Osteoblast (primary cell): ENCODE data around the gene TMEM134. TPM values are rescaled to one million over a fixed set of nuclear protein-coding genes. Genes with fewer than 3 reads are reported as not detected.
"Not testable (repeated sequence)": the region's sequence is repeated elsewhere in the genome, so short reads cannot be mapped to it uniquely, and the experiment has no call there.

ENCODE experiments used
- DNase-seq: peaks from one replicate; pipeline ENCODE4 v3.0.0; 2011; ENCODE audit warnings: low spot score, mixed read lengths; ENCODE audit not compliant: insufficient read length; ENCODE audit errors: missing footprints
- H2AFZ ChIP-seq: 2 replicates; pipeline ENCODE4 v1.6.0; 2011; ENCODE audit warnings: mild to moderate bottlenecking, low read length
- H3K27ac ChIP-seq: 2 replicates; pipeline ENCODE4 v1.5.1; 2011; ENCODE audit warnings: mild to moderate bottlenecking, low read depth, low read length, moderate library complexity
- H3K27me3 ChIP-seq: 2 replicates; pipeline ENCODE4 v1.6.0; 2012; ENCODE audit warnings: mild to moderate bottlenecking, control low read depth, inconsistent platforms, low read length, moderate library complexity; ENCODE audit not compliant: insufficient read depth
- H3K36me3 ChIP-seq: 2 replicates; pipeline ENCODE4 v1.5.1; 2011; ENCODE audit warnings: mild to moderate bottlenecking, low read length, control low read depth, moderate library complexity; ENCODE audit not compliant: insufficient read depth
- H3K4me1 ChIP-seq: 2 replicates; pipeline ENCODE4 v1.5.1; 2011; ENCODE audit warnings: mild to moderate bottlenecking, low read length, control low read depth, moderate library complexity; ENCODE audit not compliant: insufficient read depth
- H3K4me2 ChIP-seq: 2 replicates; pipeline ENCODE4 v1.6.0; 2011; ENCODE audit warnings: mild to moderate bottlenecking, low read length; ENCODE audit not compliant: insufficient read depth
- H3K4me3 ChIP-seq: fragments of 200-600 bp; sonication (generic); 3 replicates; pipeline ENCODE4 v1.5.1; 2012; ENCODE audit warnings: mild to moderate bottlenecking, low read length, inconsistent platforms; ENCODE audit not compliant: insufficient read depth
- H3K79me2 ChIP-seq: 2 replicates; pipeline ENCODE4 v1.6.0; 2012; ENCODE audit warnings: mild to moderate bottlenecking, low read length, control low read depth, inconsistent platforms; ENCODE audit not compliant: insufficient read depth
- H3K9me3 ChIP-seq: 2 replicates; pipeline ENCODE4 v1.5.1; 2011; ENCODE audit warnings: low read depth, low read length, control low read depth
- H4K20me1 ChIP-seq: 2 replicates; pipeline ENCODE4 v1.6.0; 2012; ENCODE audit warnings: mild to moderate bottlenecking, low read length, control low read depth; ENCODE audit not compliant: insufficient read depth
- total RNA-seq: library from RNA; depleted of rRNA; stranded (reverse); fragments of >200 nt; gene quantifications from 2 replicates; pipeline ENCODE4 v1.2.3, GENCODE V29; 2012
- TF ChIP-seq, protein P1 (sequence below): IDR thresholded peaks from 2 replicates; pipeline ENCODE4 v1.5.1; 2011; ENCODE audit warnings: mild to moderate bottlenecking, low read depth, low read length, moderate library complexity; ENCODE audit errors: extremely low read depth

Gene TMEM134
- total RNA-seq, 1 donor = 29.3 TPM

DNA sequence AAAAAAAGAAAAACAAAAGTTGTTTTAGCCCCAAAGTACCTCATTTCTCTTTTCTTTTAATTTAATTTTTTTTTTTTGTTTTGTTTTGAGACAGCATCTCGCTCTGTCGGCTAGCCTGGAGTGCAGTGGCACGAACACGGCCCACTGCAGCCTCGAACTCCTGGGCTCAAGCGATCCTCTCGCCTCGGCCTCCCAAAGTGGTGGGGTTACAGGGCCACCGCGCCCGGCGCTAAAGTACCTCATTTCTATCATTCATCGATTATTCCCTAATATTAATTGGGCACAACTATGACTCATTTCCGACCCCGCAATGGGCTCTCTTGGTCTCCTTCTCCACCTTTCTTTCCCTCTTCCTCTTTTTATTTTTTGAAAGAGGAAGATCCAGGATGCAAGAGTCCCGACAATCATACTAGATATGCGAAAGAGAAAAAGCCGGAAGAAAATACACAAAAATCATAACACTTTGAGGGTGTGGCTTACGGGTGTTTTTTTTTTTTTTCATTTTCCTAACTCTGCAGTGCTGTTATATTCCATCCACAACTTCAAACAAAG, 13.3 kb upstream of the TMEM134 start:
- Histone ChIP-seq H3K27me3 (no peaks in the 10 kb centered on the region), H4K20me1 (peaks cover 7% of the 10 kb centered on the region), H3K4me3 (peak overlapping the region; percentile 82), H3K4me1 (peaks cover 7% of the 10 kb centered on the region), H2AFZ (peak overlapping the region; percentile 99), H3K36me3 (no peaks in the 10 kb centered on the region), H3K79me2 (peaks cover 25% of the 10 kb centered on the region), H3K9me3 (no peaks in the 10 kb centered on the region), H3K27ac (peak overlapping the region; percentile 86), H3K4me2 (peak overlapping the region; percentile 82)
- DNase-seq = no peak
- TF ChIP-seq, protein P1, sequence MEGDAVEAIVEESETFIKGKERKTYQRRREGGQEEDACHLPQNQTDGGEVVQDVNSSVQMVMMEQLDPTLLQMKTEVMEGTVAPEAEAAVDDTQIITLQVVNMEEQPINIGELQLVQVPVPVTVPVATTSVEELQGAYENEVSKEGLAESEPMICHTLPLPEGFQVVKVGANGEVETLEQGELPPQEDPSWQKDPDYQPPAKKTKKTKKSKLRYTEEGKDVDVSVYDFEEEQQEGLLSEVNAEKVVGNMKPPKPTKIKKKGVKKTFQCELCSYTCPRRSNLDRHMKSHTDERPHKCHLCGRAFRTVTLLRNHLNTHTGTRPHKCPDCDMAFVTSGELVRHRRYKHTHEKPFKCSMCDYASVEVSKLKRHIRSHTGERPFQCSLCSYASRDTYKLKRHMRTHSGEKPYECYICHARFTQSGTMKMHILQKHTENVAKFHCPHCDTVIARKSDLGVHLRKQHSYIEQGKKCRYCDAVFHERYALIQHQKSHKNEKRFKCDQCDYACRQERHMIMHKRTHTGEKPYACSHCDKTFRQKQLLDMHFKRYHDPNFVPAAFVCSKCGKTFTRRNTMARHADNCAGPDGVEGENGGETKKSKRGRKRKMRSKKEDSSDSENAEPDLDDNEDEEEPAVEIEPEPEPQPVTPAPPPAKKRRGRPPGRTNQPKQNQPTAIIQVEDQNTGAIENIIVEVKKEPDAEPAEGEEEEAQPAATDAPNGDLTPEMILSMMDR = no peak

DNA sequence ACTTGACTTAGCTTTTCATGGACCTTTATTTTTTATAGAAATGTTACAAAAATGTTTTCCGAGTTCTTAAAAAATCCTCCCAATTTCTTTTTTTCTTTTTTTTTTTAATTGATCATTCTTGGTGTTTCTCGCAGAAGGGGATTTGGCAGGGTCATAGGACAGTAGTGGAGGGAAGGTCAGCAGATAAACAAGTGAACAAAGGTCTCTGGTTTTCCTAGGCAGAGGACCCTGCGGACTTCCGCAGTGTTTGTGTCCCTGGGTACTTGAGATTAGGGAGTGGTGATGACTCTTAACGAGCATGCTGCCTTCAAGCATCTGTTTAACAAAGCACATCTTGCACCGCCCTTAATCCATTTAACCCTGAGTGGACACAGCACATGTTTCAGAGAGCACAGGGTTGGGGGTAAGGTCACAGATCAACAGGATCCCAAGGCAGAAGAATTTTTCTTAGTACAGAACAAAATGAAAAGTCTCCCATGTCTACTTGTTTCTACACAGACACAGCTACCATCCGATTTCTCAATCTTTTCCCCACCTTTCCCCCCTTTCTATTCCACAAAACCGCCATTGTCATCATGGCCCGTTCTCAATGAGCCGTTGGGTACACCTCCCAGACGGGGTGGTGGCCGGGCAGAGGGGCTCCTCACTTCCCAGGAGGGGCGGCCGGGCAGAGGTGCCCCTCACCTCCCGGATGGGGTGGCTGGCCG, 8.4 kb upstream of the TMEM134 start:
- not testable (repeated sequence) for H3K9me3 ChIP-seq, H2AFZ ChIP-seq, H3K27ac ChIP-seq, H4K20me1 ChIP-seq, H3K79me2 ChIP-seq, H3K36me3 ChIP-seq, H3K4me3 ChIP-seq, H3K4me2 ChIP-seq, DNase-seq, H3K27me3 ChIP-seq, H3K4me1 ChIP-seq

DNA sequence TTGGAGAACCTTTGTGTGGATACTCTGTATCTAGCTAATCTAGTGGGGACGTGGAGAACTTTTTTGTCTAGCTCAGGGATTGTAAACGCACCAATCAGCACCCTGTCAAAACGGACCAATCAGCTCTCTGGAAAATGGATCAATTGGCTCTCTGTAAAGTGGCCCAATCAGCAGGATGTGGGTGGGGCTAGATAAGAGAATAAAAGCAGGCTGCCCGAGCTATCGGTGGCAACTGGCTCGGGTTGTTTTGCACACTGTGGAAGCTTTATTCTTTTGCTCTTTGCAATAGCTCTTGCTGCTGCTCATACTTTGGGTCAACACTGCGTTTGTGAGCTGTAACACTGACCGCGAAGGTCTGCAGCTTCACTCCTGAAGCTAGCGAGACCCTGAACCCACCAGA, 7.6 kb upstream of the TMEM134 start:
- not testable (repeated sequence) for H3K4me3 ChIP-seq, H3K27ac ChIP-seq, H3K79me2 ChIP-seq, DNase-seq, H3K4me2 ChIP-seq, H3K27me3 ChIP-seq, H3K9me3 ChIP-seq, H3K36me3 ChIP-seq, H3K4me1 ChIP-seq, H2AFZ ChIP-seq, H4K20me1 ChIP-seq

DNA sequence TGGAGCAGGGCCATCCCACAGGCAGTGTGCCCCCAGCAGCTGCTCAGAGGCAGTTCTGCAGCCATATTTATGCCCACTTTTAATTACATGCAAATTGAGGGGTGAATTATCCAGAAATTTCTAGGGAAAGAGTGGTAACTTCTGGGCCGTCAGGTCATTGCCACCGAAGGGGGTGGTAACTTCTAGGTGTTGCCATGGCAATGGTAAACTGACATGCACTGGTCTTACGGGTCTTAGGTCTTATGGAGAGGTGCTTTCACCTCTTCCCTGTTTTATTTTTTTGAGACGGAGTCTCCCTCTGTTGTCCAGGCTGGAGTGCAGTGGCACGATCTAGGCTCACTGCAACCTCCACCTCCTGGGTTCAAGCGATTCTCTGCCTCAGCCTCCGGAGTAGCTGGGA, 3.8 kb upstream of the TMEM134 start:
- DNase-seq = no peak
- Histone ChIP-seq H3K27ac (no peak overlapping the region), H3K27me3 (no peaks in the 10 kb centered on the region), H3K4me3 (no peak overlapping the region), H3K36me3 (no peaks in the 10 kb centered on the region), H4K20me1 (no peaks in the 10 kb centered on the region), H3K9me3 (no peaks in the 10 kb centered on the region), H3K4me1 (peaks cover 10% of the 10 kb centered on the region), H2AFZ (no peak overlapping the region), H3K79me2 (peaks cover 6% of the 10 kb centered on the region), H3K4me2 (no peak overlapping the region)
- TF ChIP-seq, protein P1 = no peak

DNA sequence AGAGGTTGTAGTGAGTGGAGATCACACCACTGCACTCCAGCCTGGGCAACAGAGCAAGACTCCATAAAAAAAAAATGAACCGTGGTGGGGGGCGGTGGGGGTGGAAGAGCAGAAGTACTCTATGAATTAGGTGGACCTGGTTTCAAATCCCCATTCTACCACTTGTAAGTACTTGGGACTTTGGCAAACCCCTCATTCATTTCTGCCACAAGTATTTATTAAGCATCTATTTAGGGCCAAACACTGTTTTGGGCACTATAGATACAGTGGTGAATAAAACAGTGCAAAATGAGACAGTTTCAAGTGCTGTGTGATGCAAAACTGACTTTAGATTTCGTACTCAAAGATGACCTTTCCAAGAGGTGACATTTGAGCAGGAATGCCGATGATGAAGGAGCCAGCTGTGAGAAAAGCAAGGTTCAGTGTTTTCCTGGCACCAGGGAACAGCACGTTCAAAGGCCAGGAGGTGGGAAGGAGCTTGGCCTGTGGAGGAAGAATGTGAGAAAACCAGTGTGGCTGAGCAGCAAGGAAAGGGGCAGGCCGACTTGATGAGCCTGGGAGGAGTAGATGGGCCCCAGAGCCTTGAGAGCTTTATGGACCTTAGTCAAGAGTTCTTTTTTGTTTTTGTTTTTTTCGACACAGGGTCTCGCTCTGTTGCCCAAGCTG, 1.4 kb upstream of the TMEM134 start:
- Histone ChIP-seq H2AFZ (peak overlapping the region; percentile 56), H3K4me1 (peaks cover 13% of the 10 kb centered on the region), H3K79me2 (peaks cover 10% of the 10 kb centered on the region), H3K4me2 (no peak overlapping the region), H3K27ac (no peak overlapping the region), H3K4me3 (no peak overlapping the region), H3K36me3 (no peaks in the 10 kb centered on the region), H3K27me3 (no peaks in the 10 kb centered on the region), H3K9me3 (no peaks in the 10 kb centered on the region), H4K20me1 (no peaks in the 10 kb centered on the region)
- peak; percentile 65 for DNase-seq
- TF ChIP-seq, protein P1 = no peak
